Measurements from ENCODE around the gene RPL18.
"Not testable (repeated sequence)": the region's sequence is repeated elsewhere in the genome, so short reads cannot be mapped to it uniquely, and the experiment has no call there.

The RPL18 gene

GRCh38 chr19:48644839-48645619 is 26.1 kb upstream of the RPL18 start:
- DNase-seq (ENCODE audit: low read depth, low spot score), result no peak

GRCh38 chr19:48644355-48644754 is 25.4 kb upstream of the RPL18 start:
- no peak for DNase-seq (ENCODE audit: low read depth, low spot score)

- DNase-seq (ENCODE audit: low read depth, low spot score), result no peak
Observed at GRCh38 chr19:48642862-48643261, 23.9 kb upstream of the RPL18 start.

GRCh38 chr19:48641850-48642249 is 22.9 kb upstream of the RPL18 start:
- DNase-seq (ENCODE audit: low read depth, low spot score), result no peak

- no peak for DNase-seq (ENCODE audit: low read depth, low spot score)
Observed at GRCh38 chr19:48639483-48640375, 20.8 kb upstream of the RPL18 start.

GRCh38 chr19:48638831-48639381 is 19.9 kb upstream of the RPL18 start:
- DNase-seq (ENCODE audit: low read depth, low spot score), result no peak

- DNase-seq (ENCODE audit: low read depth, low spot score), result peak; percentile 79
Observed at GRCh38 chr19:48637948-48638830, 19.2 kb upstream of the RPL18 start.

- DNase-seq (ENCODE audit: low read depth, low spot score), result peak; percentile 98
Observed at GRCh38 chr19:48637449-48637947, 18.5 kb upstream of the RPL18 start.

GRCh38 chr19:48636859-48637448 is 18.0 kb upstream of the RPL18 start, which contains the start of gene DBP:
DBP (minus strand) TSS chr19:48637379; CDS start chr19:48636994, 385 bp downstream.
- no peak for DNase-seq (ENCODE audit: low read depth, low spot score)

- no peak for DNase-seq (ENCODE audit: low read depth, low spot score)
Observed at GRCh38 chr19:48635966-48636858, 17.2 kb upstream of the RPL18 start.

GRCh38 chr19:48635263-48635965 is 16.4 kb upstream of the RPL18 start:
- DNase-seq (ENCODE audit: low read depth, low spot score), result no peak

- DNase-seq (ENCODE audit: low read depth, low spot score), result peak; percentile 83
Observed at GRCh38 chr19:48634424-48635262, 15.7 kb upstream of the RPL18 start.

GRCh38 chr19:48634036-48634342 is 15.0 kb upstream of the RPL18 start:
- DNase-seq (ENCODE audit: low read depth, low spot score), result no peak

- DNase-seq (ENCODE audit: low read depth, low spot score), result no peak
Observed at GRCh38 chr19:48633148-48634035, 14.4 kb upstream of the RPL18 start.

GRCh38 chr19:48632692-48633147 is 13.7 kb upstream of the RPL18 start:
- DNase-seq (ENCODE audit: low read depth, low spot score), result no peak

GRCh38 chr19:48632286-48632685 is 13.3 kb upstream of the RPL18 start:
- DNase-seq (ENCODE audit: low read depth, low spot score), result not testable (repeated sequence)

GRCh38 chr19:48631225-48631624 is 12.2 kb upstream of the RPL18 start:
- no peak for DNase-seq (ENCODE audit: low read depth, low spot score)
